Activated CD8-positive, alpha-beta memory T cell treated with anti-CD3 and anti-CD28 coated beads for 4 hours (primary cell): ENCODE results near the gene DUSP6.

Experiments
- DNase-seq, 2 donors: peaks; one replicate each; pipeline ENCODE4 v3.0.0-alpha.2; 2020; ENCODE audit warnings: low read depth in 2 of 2

Gene DUSP6

GRCh38 chr12:89328151-89329030, 23.9 kb downstream of the DUSP6 start:
- no peak for DNase-seq

GRCh38 chr12:89327486-89328094, 24.7 kb downstream of the DUSP6 start:
- no peak for DNase-seq

- DNase-seq = no peak
Observed at GRCh38 chr12:89326239-89327040, 25.9 kb downstream of the DUSP6 start.

GRCh38 chr12:89325495-89325894, 26.8 kb downstream of the DUSP6 start:
- DNase-seq = no peak

GRCh38 chr12:89324437-89324836, 27.9 kb downstream of the DUSP6 start:
- DNase-seq = no peak

GRCh38 chr12:89323568-89324218, 28.6 kb downstream of the DUSP6 start:
- DNase-seq = no peak

- no peak for DNase-seq
Observed at GRCh38 chr12:89320735-89321134, 31.6 kb downstream of the DUSP6 start.

- DNase-seq = no peak
Observed at GRCh38 chr12:89319606-89320005, 32.7 kb downstream of the DUSP6 start.

- no peak for DNase-seq
Observed at GRCh38 chr12:89319122-89319521, 33.2 kb downstream of the DUSP6 start.

GRCh38 chr12:89316705-89317139, 35.6 kb downstream of the DUSP6 start:
- DNase-seq = no peak

GRCh38 chr12:89314060-89314761, 38.1 kb downstream of the DUSP6 start:
- no peak for DNase-seq

GRCh38 chr12:89311703-89312293, 40.5 kb downstream of the DUSP6 start:
- DNase-seq = no peak

- no peak for DNase-seq
Observed at GRCh38 chr12:89309815-89310214, 42.5 kb downstream of the DUSP6 start.

- DNase-seq = no peak
Observed at GRCh38 chr12:89309440-89309802, 42.9 kb downstream of the DUSP6 start.

GRCh38 chr12:89307474-89308253, 44.6 kb downstream of the DUSP6 start:
- DNase-seq = no peak

GRCh38 chr12:89306827-89307473, 45.4 kb downstream of the DUSP6 start:
- no peak for DNase-seq

- DNase-seq = no peak
Observed at GRCh38 chr12:89305373-89305772, 46.9 kb downstream of the DUSP6 start.

- DNase-seq = no peak
Observed at GRCh38 chr12:89299931-89300330, 52.4 kb downstream of the DUSP6 start.

- no peak for DNase-seq
Observed at GRCh38 chr12:89299417-89299816, 52.9 kb downstream of the DUSP6 start.
